Type B pancreatic cell (in vitro differentiated cells): Measurements from ENCODE around the gene EPB41L1. TPM values are rescaled to one million over a fixed set of nuclear protein-coding genes. Genes with fewer than 3 reads are reported as not detected.

Source experiments
- DNase-seq: peaks from one replicate; pipeline ENCODE4 v3.0.0; 2021; ENCODE audit warnings: mixed read lengths; ENCODE audit not compliant: unreplicated experiment; ENCODE audit errors: extremely low spot score
- H3K27ac Mint-ChIP-seq: 2 replicates; pipeline ENCODE4 v1.8.0; 2021; ENCODE audit warnings: mild to moderate bottlenecking, mixed read lengths
- H3K27me3 Mint-ChIP-seq: 2 replicates; pipeline ENCODE4 v1.8.0; 2021; ENCODE audit warnings: mixed read lengths
- H3K36me3 Mint-ChIP-seq: 2 replicates; pipeline ENCODE4 v1.8.0; 2021; ENCODE audit warnings: mixed read lengths
- H3K4me1 Mint-ChIP-seq: one replicate; pipeline ENCODE4 v1.8.0; 2021; ENCODE audit warnings: mixed read lengths; ENCODE audit not compliant: unreplicated experiment
- H3K4me3 Mint-ChIP-seq: 2 replicates; pipeline ENCODE4 v1.8.0; 2021; ENCODE audit warnings: mild to moderate bottlenecking, mixed read lengths
- H3K9me3 Mint-ChIP-seq: 2 replicates; pipeline ENCODE4 v1.8.0; 2021; ENCODE audit warnings: mixed read lengths
- CTCF ChIP-seq: fragments of 200-600 bp; sonication (generic); conservative IDR thresholded peaks from 2 replicates; pipeline ENCODE4 v1.5.0; 2021; ENCODE audit warnings: antibody characterized with exemption, mild to moderate bottlenecking
- total RNA-seq: library from RNA; stranded (reverse); gene quantifications from 2 replicates; pipeline ENCODE4 v1.2.1, GENCODE V29; 2021; ENCODE audit warnings: low replicate concordance

Gene EPB41L1
- total RNA-seq, 1 donor from 2014 or later, result 68.1 TPM

DNA sequence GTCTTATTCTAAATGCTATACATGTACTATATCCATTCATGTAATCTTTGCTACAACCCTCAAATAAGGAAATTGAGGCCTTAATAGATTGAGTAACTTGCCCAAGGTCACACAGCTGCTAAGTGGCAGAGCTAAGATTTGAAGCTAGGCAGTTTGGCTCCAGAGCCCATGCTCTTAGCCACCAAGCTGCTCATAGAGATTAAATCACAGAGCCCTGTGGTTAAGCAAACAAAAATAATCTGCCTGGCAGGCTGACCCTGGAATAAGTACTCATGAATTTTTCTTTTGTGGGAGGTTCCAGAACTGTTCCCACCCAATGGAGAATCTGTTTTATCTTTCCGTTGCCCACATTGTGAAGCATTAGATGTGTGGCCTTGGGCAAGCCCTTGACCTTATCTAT, 89.2 kb downstream of the EPB41L1 start:
- DNase-seq, result no peak
- no peak overlapping the region for H3K4me3 Mint-ChIP-seq
- H3K27ac Mint-ChIP-seq, result no peak overlapping the region
- peaks cover 4% of the 10 kb centered on the region for H3K4me1 Mint-ChIP-seq
- H3K36me3 Mint-ChIP-seq, result peaks cover 15% of the 10 kb centered on the region
- H3K27me3 Mint-ChIP-seq, result no peaks in the 10 kb centered on the region
- H3K9me3 Mint-ChIP-seq, result no peaks in the 10 kb centered on the region
- TF ChIP-seq CTCF, result no peak

GRCh38 chr20:36246401-36246800, 91.9 kb downstream of the EPB41L1 start:
- H3K4me3 Mint-ChIP-seq, result no peak overlapping the region
- no peak overlapping the region for H3K27ac Mint-ChIP-seq
- H3K27me3 Mint-ChIP-seq, result no peaks in the 10 kb centered on the region
- no peak for DNase-seq
- TF ChIP-seq CTCF, result no peak
- no peaks in the 10 kb centered on the region for H3K4me1 Mint-ChIP-seq
- peaks cover 12% of the 10 kb centered on the region for H3K36me3 Mint-ChIP-seq
- no peaks in the 10 kb centered on the region for H3K9me3 Mint-ChIP-seq

- Mint-ChIP-seq H3K27me3 (no peaks in the 10 kb centered on the region), H3K4me3 (no peak overlapping the region), H3K36me3 (peaks cover 18% of the 10 kb centered on the region), H3K9me3 (no peaks in the 10 kb centered on the region), H3K27ac (no peak overlapping the region), H3K4me1 (no peaks in the 10 kb centered on the region)
- DNase-seq, result no peak
- TF ChIP-seq CTCF, result no peak
Observed at GRCh38 chr20:36248836-36249235, 94.3 kb downstream of the EPB41L1 start.

GRCh38 chr20:36249450-36249849, 94.9 kb downstream of the EPB41L1 start:
- Mint-ChIP-seq H3K4me3 (no peak overlapping the region), H3K27ac (no peak overlapping the region), H3K9me3 (no peaks in the 10 kb centered on the region), H3K4me1 (no peaks in the 10 kb centered on the region), H3K27me3 (no peaks in the 10 kb centered on the region), H3K36me3 (peaks cover 18% of the 10 kb centered on the region)
- TF ChIP-seq CTCF, result no peak
- no peak for DNase-seq

DNA sequence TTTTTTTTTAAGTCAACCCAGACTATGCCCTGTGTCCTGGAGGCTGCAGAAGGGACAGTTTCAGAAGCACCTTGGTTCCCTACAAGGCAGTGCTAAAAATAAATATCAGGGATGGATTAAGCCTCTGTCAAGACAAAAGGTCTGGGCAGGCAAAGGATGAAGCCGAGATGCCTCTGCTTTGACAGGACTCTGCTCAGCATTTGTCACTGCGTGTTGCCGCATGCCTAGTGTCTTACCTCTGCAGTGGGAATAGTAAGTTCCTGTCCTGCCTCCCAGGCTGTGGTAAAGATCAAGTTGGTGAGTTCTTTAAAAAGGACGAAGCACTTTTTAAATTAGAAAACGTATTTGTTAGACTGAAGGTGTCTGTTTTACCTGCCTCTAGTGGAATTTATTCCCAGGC, 96.9 kb downstream of the EPB41L1 start:
- no peaks in the 10 kb centered on the region for H3K27me3 Mint-ChIP-seq
- peaks cover 11% of the 10 kb centered on the region for H3K36me3 Mint-ChIP-seq
- H3K4me3 Mint-ChIP-seq, result no peak overlapping the region

More for the DNA sequence above, 96.9 kb downstream of the EPB41L1 start:
- H3K4me1 Mint-ChIP-seq, result no peaks in the 10 kb centered on the region
- no peak for DNase-seq
- no peak overlapping the region for H3K27ac Mint-ChIP-seq
- no peak for TF ChIP-seq CTCF
- no peaks in the 10 kb centered on the region for H3K9me3 Mint-ChIP-seq
